HG03439 (cell line): ENCODE data around the gene EIF4E.
A peak's percentile ranks its signal among the peaks of the same experiment; 100 is the strongest.
"Not testable (repeated sequence)": the region's sequence is repeated elsewhere in the genome, so short reads cannot be mapped to it uniquely, and the experiment has no call there.

ENCODE experiments used
- ATAC-seq: cut with Tn5 transposase; IDR thresholded peaks from one replicate; pipeline ENCODE4 v1.9.1; 2021; ENCODE audit warnings: mild to moderate bottlenecking, moderate library complexity; ENCODE audit not compliant: unreplicated experiment

Gene EIF4E

DNA sequence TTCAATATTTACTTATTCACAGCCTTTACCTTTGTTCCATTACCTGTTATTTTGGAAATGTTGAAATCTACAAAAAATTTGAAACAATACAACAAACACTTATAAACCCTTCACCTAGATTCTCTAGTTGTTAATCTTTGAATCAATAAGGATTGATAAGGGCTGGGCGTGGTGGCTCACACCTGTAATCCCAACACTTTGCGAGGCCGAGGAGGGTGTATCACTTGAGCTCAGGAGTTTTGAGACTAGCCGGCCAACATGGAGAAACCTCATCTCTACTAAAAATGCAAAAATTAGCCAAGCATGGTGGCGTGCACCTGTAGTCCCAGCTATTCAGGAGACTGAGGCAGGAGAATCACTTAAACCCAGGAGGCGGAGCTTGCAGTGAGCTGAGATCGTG lies 5.9 kb upstream of the EIF4E start:
- not testable (repeated sequence) for ATAC-seq

GRCh38 chr4:98932539-98932938 lies 3.6 kb upstream of the EIF4E start:
- ATAC-seq: no peak

GRCh38 chr4:98930311-98930865 lies 1.5 kb upstream of the EIF4E start:
- no peak for ATAC-seq

GRCh38 chr4:98929341-98930267 lies 671 bp upstream of the EIF4E start:
- peak; percentile 51 for ATAC-seq

- peak; percentile 38 for ATAC-seq
Measured at GRCh38 chr4:98928131-98928504, 815 bp downstream of the EIF4E start.

DNA sequence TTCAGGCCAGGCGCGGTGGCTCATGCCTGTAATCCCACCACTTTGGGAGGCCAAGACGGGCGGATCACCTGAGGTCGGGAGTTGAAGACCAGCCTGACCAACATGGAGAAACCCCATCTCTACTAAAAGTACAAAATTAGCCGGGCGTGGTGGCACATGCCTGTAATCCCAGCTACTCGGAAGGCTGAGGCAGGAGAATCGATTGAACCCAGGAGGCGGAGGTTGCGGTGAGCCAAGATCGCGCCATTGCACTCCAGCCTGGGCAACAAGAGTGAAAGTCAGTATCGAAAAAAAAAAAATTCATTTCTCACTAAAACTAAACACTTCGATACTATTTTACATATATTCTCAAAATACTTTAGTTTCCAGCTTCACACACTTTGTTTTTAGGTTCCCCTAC lies 2.7 kb downstream of the EIF4E start:
- ATAC-seq: not testable (repeated sequence)

GRCh38 chr4:98921292-98921691 lies 7.6 kb downstream of the EIF4E start:
- no peak for ATAC-seq

GRCh38 chr4:98919996-98920395 lies 8.9 kb downstream of the EIF4E start:
- ATAC-seq: no peak

GRCh38 chr4:98910728-98911127 lies 18.2 kb downstream of the EIF4E start:
- not testable (repeated sequence) for ATAC-seq

DNA sequence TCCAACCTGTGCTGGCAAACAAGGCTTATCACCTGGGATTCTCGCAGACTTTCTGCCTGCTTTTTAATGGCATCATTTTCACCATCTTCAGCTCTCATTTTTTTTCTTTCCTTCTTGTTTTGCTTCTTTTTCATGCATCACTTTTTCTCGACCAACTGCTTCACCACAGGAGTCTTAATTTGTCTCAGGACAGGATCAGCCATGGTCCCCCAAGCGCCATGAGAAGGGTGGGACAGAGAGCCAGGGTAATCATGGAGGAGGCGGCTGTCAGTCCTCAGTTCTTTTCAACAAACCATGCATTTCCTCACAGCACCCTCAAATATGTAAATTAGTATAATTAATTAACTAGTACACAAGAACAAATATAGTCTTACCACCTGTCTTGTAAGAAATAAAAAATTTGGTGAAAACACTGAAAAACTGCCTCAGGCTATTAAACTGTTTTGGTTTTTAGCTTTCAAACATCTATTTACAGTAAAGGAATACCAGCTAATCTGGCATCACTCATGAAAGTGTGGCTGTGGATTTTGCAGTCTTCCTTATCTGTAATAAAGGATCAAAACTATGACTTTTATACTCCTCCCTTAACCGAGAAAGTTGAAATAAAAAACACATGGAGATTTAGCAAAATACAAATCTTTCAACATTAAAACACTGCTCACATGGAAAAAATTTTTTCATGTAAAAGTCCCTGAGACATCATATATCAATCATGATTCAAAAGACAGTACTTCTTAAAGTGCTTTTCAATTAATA lies 19.1 kb downstream of the EIF4E start:
- no peak for ATAC-seq

DNA sequence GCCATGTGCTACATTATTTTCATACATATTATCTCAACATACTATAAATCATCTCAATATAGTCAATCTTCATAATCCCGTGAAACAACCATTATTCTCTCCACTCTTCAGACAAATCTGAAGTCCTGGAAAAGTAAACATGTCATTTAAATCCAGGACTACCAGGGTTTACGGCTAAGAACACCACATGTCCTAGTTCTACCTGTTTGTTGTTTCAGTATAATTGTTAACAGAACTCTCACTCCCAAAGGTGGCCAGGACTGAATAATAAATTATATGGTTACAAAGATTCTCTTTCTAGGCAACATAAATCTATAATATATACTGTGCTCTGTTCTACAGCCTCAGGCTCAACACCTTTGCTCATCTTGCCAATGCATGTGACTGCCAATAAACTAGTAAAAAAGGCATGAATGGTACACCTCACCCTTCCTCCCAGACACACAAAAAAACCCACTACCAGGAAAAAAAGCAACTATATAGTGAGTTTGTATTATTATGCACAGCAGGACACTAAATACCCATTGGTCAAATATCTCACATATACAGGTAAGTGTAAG lies 20.1 kb downstream of the EIF4E start:
- ATAC-seq: no peak

DNA sequence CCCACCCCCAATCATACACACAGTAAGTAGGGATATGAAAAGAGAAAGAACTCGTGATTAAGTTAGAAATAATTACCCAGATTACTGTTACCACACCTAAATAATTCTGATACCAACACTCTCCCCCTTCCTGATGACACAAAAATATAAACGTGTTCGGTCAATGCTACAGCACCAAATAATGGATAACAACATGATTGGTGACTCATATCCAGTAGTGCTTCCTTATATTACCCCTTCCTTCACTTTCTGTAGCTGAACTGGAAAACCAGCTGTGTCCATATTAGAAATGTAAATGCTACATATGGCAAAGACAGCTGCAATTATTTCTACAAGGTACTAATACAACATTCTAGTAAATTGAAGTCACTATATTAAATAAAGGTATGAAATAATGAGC lies 20.8 kb downstream of the EIF4E start:
- no peak for ATAC-seq

GRCh38 chr4:98905839-98906238 lies 23.1 kb downstream of the EIF4E start:
- ATAC-seq: no peak

GRCh38 chr4:98905297-98905696 lies 23.6 kb downstream of the EIF4E start:
- no peak for ATAC-seq

GRCh38 chr4:98903963-98904362 lies 25.0 kb downstream of the EIF4E start:
- ATAC-seq: no peak

- ATAC-seq: no peak
Measured at GRCh38 chr4:98903561-98903960, 25.4 kb downstream of the EIF4E start.

- ATAC-seq: no peak
Measured at GRCh38 chr4:98899277-98899676, 29.7 kb downstream of the EIF4E start.

DNA sequence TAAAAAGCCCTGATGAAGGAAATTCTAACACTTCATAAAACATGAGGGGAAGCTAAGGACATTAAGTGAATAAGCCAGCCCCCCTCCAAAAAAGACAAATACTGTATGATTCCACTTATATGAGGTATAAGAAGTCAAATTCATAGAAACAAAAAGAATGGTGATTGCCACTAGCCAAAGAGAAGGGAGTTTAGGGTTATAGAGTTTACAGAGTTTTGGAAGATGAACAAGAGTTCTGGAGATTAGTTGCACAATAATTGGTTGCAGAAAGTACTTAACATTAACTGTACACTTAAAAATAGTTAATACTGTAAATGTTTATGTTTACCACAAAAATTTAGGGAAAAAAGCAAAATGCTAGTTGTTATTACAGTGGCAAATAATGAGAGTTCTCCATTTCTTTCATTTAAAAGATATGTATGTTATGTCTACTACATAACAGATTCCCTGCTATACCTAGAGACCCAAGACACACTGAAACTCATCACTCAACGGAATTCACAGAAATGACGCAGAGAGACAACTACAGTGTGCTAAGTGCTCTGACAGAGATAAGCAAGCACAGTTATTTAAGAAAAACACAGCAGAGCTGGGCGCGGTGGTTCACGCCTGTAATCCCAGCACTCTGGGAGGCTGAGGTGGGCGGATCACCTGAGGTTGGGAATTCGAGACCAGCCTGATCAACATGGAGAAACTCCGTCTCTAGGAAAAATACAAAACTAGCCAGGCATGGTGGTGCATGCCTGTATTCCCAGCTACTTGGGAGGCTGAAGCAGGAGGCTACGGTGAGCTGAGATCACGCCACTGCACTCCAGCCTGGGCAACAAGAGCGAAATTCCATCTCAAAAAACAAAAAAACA lies 37.2 kb downstream of the EIF4E start:
- ATAC-seq: no peak

DNA sequence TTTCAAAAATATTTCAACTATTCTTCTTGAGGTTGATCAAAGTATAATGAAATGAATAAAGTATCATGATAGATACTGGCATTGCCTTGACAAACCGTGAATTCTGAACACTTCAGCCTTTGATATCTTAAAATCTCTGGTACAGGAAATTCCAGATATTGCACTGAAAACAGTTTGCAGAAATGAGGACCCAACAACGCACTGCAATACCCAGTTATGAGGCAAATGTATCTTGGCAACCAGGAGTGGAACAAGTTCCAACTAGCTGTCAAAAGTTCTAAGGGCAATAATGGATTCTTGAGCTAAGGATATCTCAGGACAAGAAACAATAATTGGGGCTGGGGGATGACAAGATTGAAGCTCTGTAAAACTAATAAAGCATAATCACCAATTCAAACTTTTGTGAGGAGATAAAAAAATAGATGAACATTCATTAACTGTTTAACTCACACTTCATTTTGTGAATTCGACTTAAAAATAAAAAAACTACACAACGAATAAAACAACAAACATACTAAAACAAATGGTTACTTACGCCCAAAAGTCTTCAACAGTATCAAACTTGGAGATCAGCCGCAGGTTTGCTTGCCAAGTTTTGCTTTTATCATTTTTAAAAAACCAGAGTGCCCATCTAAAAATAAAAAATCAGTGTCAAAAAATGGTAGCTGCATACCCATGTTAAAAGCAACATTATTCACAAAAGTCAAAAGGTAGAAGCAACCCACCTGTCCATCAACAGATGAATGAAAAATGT lies 38.1 kb downstream of the EIF4E start:
- no peak for ATAC-seq

DNA sequence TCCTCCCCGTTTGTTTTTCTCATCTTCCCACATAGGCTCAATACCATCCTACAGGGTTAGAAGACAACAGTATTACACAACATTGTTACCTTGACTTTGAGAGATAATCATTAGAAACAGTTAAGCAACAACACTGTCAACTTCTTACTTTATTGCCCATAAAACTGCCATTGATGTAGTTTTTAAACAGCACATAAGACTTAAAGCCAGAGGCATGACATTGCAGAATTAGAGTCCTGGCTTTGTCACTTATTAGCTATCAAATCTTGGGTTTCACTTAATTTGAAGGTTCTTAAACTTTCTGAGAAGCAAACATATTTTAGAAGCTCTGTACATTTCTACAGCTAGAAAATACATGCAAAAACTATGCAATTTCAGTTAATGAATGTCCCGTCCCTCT lies 41.8 kb downstream of the EIF4E start:
- ATAC-seq: no peak
